A204.1 (cell line): ENCODE measurements around the gene ATF6.
"Not testable (repeated sequence)": the region's sequence is repeated elsewhere in the genome, so short reads cannot be mapped to it uniquely, and the experiment has no call there.

Experiments used
- FAIRE-seq: peaks from 2 replicates; lab custom pipeline; 2012; peaks lifted over from hg19 to GRCh38; lab: Jason Lieb, UNC

The ATF6 gene

GRCh38 chr1:161781995-161782394 lies 15.9 kb downstream of the ATF6 start:
- no peak for FAIRE-seq

DNA sequence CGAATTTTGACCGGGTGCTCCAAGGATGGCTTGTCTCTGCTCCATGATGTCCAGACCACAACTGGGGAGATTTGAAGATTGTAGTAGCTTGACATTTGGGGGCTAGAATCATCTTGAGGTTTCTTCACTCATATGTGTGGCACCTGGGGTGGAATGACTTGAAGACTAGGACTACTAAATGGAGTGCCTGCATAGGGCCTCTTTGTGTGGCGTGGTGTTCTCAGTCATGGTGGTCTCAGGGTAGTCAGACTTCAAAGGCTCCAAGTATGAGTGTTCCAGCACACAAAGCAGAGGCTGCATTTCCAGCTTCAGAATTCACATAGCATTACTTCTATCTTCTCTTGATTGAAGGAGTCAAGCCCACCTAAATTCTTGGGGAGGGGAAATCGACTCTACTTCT lies 16.8 kb downstream of the ATF6 start:
- FAIRE-seq, result no peak

- FAIRE-seq, result no peak
Observed at GRCh38 chr1:161784968-161785367, 18.8 kb downstream of the ATF6 start.

DNA sequence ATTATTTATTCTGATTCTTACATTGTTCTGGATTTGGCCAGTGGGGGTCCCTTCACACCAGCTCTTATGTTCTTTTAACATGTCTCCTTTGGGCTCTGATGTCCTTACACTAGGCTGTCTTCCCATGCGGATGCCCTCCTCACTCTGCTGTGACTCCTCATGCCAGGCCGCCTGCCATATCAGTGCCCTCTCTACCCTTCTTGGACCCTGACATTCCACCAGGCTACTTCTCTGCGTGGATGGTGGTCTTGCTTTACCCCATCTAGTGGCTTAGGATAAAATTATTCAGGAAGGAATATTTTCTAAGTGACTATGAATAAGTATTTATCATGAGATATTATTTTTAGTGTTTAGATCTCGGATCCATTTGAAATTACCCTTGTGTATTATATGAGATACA lies 21.2 kb downstream of the ATF6 start:
- FAIRE-seq, result no peak

GRCh38 chr1:161790587-161791317 lies 24.6 kb downstream of the ATF6 start:
- no peak for FAIRE-seq

DNA sequence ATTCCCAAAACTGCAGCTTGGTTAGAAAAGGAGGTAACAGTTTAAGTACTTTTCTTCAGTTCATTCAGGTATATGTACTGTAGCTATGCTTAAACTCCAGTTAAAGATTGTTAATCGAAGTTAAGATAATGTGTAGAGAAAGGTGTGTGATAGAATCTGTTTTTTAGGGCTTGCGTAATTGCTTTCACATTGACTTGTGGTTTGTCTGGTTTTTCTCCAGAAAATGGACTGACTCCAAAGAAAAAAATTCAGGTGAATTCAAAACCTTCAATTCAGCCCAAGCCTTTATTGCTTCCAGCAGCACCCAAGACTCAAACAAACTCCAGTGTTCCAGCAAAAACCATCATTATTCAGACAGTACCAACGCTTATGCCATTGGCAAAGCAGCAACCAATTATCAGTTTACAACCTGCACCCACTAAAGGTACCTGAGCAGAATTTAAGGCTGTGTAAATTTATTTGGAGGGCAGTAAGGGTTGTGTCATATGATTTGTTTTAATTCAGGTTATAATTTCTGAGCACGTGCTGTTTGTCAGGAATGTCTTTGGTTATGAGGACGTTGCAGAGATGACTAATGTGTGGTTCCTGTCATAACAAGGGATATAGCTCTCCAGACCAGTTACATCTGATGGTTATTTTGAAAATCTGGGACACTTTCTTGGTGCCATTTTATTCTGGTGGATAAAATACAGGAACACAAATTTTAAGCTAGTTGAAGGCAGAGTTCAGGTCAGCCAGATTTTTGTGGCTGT lies 26.0 kb downstream of the ATF6 start:
- no peak for FAIRE-seq

GRCh38 chr1:161792740-161793139 lies 26.6 kb downstream of the ATF6 start:
- FAIRE-seq, result peak; percentile 98

DNA sequence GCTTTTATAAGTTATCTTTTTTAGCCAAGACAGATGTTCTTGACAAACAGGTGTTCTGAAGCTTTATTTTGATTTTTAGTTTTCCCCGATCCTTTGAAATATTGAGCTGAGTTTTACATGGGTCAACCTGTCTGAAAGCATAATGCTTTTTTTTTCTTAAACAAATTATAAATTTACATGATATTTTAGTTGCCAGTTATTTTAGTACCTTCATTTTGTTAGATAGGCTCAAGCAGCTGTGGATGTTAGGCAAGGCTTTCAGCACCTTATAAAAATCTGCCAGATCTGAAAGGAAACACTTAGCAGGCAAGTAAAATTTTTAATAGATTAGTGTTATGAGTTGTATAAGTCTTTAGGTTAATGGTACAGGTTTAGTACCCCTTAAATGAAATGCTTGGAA lies 33.7 kb downstream of the ATF6 start:
- no peak for FAIRE-seq

GRCh38 chr1:161801955-161802354 lies 35.8 kb downstream of the ATF6 start:
- FAIRE-seq, result no peak

DNA sequence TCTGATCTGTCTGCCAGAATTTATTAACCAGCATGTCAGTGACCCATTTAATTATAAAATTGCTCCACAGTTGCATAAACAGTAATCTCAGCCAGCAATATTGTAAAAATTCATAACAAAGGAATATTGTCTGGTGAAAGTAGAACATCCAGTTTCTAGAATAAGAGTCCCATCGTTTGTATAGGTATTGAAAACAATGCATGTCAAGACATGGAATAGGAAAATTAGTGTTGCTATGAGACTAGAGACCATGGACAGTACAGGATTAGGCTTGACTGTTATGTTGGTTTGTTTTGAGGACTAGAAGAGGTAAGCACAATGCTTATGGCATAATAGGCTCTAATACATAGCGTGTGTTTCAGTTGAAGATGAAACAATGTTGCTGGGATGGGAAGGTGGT lies 37.1 kb downstream of the ATF6 start:
- FAIRE-seq, result no peak

- no peak for FAIRE-seq
Observed at GRCh38 chr1:161805399-161806197, 39.5 kb downstream of the ATF6 start.

DNA sequence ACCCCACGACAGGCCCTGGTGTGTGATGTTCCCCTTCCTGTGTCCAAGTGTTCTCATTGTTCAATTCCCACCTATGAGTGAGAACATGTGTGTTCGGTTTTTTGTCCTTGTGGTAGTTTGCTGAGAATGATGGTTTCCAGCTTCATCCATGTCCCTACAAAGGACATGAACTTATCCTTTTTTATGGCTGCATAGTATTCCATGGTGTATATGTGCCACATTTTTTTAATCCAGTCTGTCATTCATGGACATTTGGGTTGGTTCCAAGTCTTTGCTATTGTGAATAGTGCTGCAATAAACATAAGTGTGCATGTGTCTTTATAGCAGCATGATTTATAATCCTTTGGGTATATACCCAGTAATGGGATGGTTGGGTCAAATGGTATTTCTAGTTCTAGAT lies 43.1 kb downstream of the ATF6 start:
- FAIRE-seq, result not testable (repeated sequence)

GRCh38 chr1:161809656-161810055 lies 43.5 kb downstream of the ATF6 start:
- not testable (repeated sequence) for FAIRE-seq

DNA sequence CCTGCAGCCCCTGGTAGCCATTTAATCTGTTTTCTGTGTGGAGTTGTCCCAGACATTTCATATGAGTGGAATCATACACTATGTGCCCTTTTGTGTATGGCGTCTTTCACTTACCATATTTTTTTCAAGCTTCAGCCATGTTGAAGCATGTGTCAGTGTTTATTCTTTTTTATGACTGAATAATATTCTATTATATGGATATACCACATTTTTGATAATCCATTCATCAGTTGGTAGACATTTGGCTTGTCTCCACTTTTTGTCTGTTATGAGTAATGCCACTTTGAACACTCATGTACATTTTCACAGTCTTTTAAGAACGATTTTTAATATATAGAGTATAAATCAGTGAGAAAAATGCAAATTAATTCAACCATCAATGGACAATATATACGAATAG lies 44.7 kb downstream of the ATF6 start:
- FAIRE-seq, result no peak

DNA sequence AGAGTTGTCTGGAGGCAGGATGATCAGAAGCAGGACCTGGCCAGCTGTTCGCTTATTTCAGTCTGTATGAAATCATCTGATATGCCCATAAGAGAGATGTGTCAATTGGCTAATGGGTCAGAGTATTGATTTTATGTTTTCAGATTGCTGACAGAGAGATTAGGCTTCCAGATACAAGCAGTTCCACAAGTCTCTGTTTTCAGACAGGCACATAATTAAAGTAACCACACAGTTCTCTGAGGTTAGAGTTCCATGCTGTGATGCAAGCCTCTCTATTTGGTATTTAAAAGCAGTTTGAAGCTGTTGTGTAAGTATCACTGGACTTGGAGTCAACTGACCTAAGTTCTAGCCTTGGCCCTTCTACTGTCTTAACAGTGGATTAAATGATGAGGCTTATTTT lies 50.1 kb downstream of the ATF6 start:
- no peak for FAIRE-seq

DNA sequence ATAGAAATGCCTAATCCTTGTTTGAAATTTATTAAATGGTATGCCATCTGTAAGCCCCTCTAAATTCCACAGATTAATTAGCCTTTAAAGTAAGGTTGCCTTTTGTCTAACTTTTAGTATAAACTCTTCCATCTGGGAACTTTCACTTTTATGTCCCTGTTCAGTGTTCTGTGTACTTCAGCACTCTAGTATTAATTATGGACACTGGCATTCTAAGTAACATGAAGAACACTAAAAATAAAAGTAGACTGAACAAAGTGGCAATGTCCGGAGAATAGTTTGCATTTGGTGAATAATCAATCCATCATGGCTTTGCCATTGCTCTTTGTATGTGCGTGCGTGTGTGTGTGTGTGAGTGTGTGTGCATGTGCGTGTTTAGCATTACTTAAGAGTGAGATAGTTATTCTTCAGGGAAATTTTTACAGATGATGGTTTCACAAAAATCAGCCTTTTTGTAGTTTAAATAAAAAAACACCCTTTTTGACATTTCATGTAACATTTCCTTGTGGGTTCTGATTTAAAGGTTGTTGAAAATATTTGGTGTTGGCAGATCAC lies 51.1 kb downstream of the ATF6 start:
- no peak for FAIRE-seq

DNA sequence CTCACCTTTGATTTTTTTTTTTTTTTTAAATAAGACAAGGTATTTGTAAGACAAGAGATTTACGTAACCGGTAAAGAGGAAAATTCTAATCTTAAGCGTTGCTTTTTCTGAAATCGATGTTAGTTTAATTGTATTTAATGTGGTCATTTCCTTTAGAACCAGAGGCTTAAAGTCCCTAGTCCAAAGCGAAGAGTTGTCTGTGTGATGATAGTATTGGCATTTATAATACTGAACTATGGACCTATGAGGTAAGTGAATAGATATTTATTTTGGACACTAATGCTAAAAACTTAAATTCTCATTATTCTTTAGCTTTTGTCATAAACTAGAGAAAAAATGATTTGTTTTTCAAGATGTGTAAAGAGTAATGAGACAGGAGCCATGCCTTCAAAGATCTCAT lies 54.8 kb downstream of the ATF6 start:
- FAIRE-seq, result no peak

- FAIRE-seq, result no peak
Observed at GRCh38 chr1:161824618-161825017, 58.5 kb downstream of the ATF6 start.

DNA sequence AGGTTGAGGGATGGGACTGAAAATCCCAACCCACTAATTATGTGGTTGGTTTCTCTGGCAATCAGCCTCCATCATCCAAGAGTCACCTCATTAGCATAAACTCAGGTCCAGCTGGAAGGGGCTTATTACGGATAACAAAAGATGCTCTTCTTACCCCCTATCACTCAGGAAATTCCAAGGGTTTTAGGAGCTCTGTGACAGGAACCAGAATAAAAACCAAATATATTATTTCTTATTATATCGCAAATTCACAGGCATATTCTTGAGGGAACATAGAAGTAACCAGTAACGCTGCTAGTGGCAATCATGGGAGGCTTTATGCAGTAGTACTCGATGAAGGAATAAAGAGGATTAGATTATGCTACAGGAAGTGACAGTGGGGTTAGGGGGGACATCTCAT lies 59.7 kb downstream of the ATF6 start:
- no peak for FAIRE-seq

GRCh38 chr1:161826478-161826877 lies 60.4 kb downstream of the ATF6 start:
- FAIRE-seq, result no peak

DNA sequence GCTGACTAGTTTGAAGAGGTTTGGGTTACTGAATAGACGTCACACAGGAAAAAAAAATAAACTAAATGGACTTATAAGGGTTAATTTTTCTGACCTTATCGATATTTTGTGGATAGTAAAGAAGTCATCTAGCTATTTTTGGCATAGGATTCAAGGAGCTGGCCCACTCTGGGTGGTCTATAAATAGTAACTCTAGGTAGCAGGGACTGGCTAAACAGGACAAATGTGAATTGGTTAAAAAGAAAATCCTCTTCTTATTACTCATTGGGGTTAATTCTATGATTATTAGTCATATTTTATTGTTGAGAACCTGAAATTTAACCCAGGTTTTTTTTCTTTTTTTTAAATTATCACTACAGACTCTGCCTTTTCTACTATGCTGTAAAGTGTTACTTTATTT lies 61.7 kb downstream of the ATF6 start:
- peak; percentile 23 for FAIRE-seq

GRCh38 chr1:161832299-161832907 lies 66.3 kb downstream of the ATF6 start:
- not testable (repeated sequence) for FAIRE-seq
